Central memory CD8-positive, alpha-beta T cell (primary cell): ENCODE data around the gene COLEC11.

Source experiments
- ATAC-seq: fragments of 150-1000 bp; cut with Tn5 transposase; replicated peaks from 2 replicates; pipeline ENCODE4 v1.10.0; 2022; ENCODE audit warnings: mild to moderate bottlenecking, moderate FRiP score, moderate number of reproducible peaks; ENCODE audit not compliant: poor library complexity, severe bottlenecking; ENCODE audit errors: extremely low read depth
- DNase-seq, 2 donors: peaks; one replicate each; pipeline ENCODE4 v3.0.0; 2021; ENCODE audit warnings: low spot score in 2 of 2
- H3K27ac Mint-ChIP-seq: one replicate; pipeline ENCODE4 v1.8.0; 2022; ENCODE audit warnings: low read depth, mild to moderate bottlenecking, moderate library complexity, mixed read lengths
- H3K27me3 Mint-ChIP-seq: one replicate; pipeline ENCODE4 v1.8.0; 2022; ENCODE audit warnings: mixed read lengths
- H3K36me3 Mint-ChIP-seq: one replicate; pipeline ENCODE4 v1.8.0; 2022; ENCODE audit warnings: mild to moderate bottlenecking, moderate library complexity, mixed read lengths; ENCODE audit not compliant: insufficient read depth
- H3K4me1 Mint-ChIP-seq: one replicate; pipeline ENCODE4 v1.8.0; 2022; ENCODE audit warnings: mixed read lengths
- H3K4me3 Mint-ChIP-seq: one replicate; pipeline ENCODE4 v1.8.0; 2022; ENCODE audit warnings: mild to moderate bottlenecking, moderate library complexity, mixed read lengths
- H3K9me3 Mint-ChIP-seq: one replicate; pipeline ENCODE4 v1.8.0; 2022; ENCODE audit warnings: mixed read lengths

COLEC11 gene

DNA sequence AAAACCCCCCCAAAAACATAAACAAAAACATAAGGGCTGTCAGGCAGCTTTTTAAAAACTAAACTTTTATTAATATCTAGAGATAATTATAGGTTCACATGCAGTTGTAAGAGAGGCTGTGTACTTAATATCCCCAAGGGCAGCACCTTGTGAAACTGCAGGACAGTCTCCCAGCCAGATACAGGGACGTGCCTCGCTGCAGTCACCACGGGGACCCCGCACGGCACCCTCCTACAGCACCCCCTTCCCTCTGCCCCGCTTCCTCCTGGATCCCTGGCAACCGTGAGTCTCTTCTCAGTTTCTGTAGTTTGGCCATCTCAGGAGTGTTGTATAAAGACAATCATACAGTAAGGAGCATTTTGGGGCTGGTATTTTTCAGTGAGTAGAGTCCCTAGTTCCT is 6.8 kb upstream of the COLEC11 start:
- DNase-seq (no peak), ATAC-seq (no peak)
- H3K27ac Mint-ChIP-seq, result no peak overlapping the region
- H3K36me3 Mint-ChIP-seq, result peaks cover 4% of the 10 kb centered on the region
- H3K27me3 Mint-ChIP-seq, result no peaks in the 10 kb centered on the region
- H3K4me3 Mint-ChIP-seq, result no peak overlapping the region
- no peaks in the 10 kb centered on the region for H3K4me1 Mint-ChIP-seq
- H3K9me3 Mint-ChIP-seq, result no peaks in the 10 kb centered on the region

DNA sequence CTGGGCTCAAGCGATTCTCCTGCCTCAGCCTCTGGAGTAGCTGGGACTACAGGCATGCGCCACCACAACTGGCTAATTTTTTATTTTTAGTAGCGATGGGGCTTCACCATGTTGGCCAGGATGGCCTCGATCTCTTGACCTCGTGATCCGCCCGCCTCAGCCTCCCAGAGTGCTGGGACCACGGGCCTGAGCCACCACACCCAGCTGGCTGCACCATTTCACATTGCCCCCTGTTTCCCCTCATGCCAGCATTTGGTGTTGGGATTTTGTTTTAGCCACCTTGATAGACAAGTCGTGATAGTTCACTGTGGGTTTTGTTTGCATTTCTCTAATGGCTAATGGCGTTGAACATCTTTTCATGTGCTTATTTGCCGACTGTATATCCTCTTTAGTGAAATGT is 5.8 kb upstream of the COLEC11 start:
- Mint-ChIP-seq H3K27ac (no peak overlapping the region), H3K9me3 (no peaks in the 10 kb centered on the region), H3K27me3 (no peaks in the 10 kb centered on the region), H3K4me3 (no peak overlapping the region), H3K4me1 (no peaks in the 10 kb centered on the region), H3K36me3 (peaks cover 2% of the 10 kb centered on the region)
- ATAC-seq (no peak), DNase-seq (no peak)

- DNase-seq (no peak), ATAC-seq (no peak)
- Mint-ChIP-seq H3K36me3 (no peaks in the 10 kb centered on the region), H3K4me3 (no peak overlapping the region), H3K27ac (no peak overlapping the region), H3K9me3 (no peaks in the 10 kb centered on the region), H3K27me3 (peaks cover 8% of the 10 kb centered on the region), H3K4me1 (peaks cover 5% of the 10 kb centered on the region)
Observed at GRCh38 chr2:3595404-3595803, 492 bp downstream of the COLEC11 start.

GRCh38 chr2:3595985-3596384 is 1.1 kb downstream of the COLEC11 start:
- Mint-ChIP-seq H3K36me3 (no peaks in the 10 kb centered on the region), H3K4me3 (no peak overlapping the region), H3K4me1 (peaks cover 5% of the 10 kb centered on the region), H3K27ac (no peak overlapping the region), H3K27me3 (peaks cover 8% of the 10 kb centered on the region), H3K9me3 (no peaks in the 10 kb centered on the region)
- DNase-seq (no peak), ATAC-seq (no peak)

DNA sequence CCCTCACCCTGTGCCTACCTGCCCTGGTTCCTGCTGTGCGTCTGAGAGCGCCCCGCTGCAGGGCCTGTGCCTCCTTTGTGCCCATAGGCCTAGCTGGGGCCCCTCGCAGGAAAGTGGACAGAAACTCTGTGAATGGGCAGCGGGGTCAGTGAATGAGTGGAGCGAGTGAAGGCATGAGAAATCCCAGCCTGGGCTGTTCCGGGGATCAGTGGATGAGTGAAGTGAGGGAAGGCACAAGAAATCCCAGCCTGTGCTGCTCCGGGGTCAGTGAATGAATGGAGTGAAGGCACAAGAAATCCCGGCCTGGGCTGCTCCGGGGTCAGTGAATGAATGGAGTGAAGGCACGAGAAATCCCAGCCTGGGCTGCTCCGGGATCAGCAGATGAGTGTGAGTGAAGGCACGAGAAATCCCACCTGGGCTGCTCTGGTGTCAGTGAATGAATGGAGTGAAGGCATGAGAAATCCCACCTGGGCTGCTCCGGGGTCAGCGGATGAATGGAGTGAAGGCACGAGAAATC is 2.0 kb downstream of the COLEC11 start:
- Mint-ChIP-seq H3K36me3 (no peaks in the 10 kb centered on the region), H3K9me3 (no peaks in the 10 kb centered on the region), H3K4me1 (peaks cover 5% of the 10 kb centered on the region), H3K27ac (no peak overlapping the region), H3K4me3 (no peak overlapping the region), H3K27me3 (peaks cover 8% of the 10 kb centered on the region)
- no peak for DNase-seq
- no peak for ATAC-seq

DNA sequence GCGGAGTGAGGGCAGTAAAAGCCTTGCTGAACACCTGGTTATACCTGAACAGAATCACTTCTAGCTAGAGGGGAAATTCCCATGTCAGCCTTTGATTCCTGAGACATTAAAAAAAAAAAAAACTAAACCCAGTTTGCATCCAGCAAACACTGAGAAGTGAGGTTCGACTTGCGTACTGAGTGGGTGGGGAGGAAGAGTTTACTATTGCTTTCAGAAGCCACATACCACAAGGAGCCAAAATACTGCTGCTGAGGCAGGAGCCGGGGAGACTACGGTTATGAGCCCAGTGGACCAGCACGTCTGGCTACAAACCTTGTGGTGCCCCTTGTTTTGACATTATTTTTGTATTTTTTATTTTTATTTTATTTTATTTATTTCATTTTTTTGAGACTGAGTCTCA is 2.7 kb downstream of the COLEC11 start:
- Mint-ChIP-seq H3K27ac (no peak overlapping the region), H3K4me3 (no peak overlapping the region), H3K4me1 (peaks cover 5% of the 10 kb centered on the region), H3K9me3 (no peaks in the 10 kb centered on the region), H3K36me3 (no peaks in the 10 kb centered on the region), H3K27me3 (peaks cover 8% of the 10 kb centered on the region)
- ATAC-seq (no peak), DNase-seq (no peak)

DNA sequence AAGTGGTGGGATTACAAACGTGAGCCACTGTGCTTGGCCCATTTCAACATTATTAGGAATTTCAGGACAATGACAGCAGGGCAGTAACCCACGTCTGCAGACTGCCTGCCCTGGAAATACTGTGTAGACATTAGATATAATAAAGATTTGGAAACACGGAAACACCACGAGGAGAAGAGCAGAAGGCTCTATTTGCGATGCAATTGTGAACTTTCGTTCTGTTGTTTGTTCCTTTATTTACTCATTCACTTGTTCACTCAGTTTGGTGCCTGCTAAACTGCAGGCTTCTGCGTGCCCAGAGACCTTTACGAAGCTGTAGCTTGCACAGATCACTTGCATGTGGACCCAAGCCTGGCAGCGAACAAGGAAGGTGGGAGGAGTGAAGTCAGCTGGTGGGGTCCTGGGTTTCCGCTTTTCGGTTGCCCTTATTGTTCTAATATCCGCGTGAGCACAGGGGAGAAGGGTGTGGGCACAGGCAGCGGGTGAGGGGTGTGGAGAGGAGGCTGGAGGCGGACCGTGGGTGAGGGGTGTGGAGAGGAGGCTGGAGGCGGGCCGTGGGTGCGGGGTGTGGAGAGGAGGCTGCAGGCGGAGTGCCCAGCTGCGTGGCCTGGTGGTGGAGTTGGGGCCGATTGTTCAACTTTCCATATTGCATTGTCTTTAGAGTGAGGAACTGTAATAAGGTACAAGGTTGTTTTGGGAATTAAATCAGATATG is 3.4 kb downstream of the COLEC11 start:
- H3K27me3 Mint-ChIP-seq, result peaks cover 8% of the 10 kb centered on the region
- no peak for ATAC-seq
- no peak overlapping the region for H3K27ac Mint-ChIP-seq
- H3K9me3 Mint-ChIP-seq, result no peaks in the 10 kb centered on the region
- H3K36me3 Mint-ChIP-seq, result no peaks in the 10 kb centered on the region
- H3K4me1 Mint-ChIP-seq, result peaks cover 5% of the 10 kb centered on the region
- DNase-seq, result no peak
- no peak overlapping the region for H3K4me3 Mint-ChIP-seq

GRCh38 chr2:3598912-3599854 is 4.3 kb downstream of the COLEC11 start:
- Mint-ChIP-seq H3K4me1 (peaks cover 5% of the 10 kb centered on the region), H3K36me3 (no peaks in the 10 kb centered on the region), H3K27ac (no peak overlapping the region)

DNA sequence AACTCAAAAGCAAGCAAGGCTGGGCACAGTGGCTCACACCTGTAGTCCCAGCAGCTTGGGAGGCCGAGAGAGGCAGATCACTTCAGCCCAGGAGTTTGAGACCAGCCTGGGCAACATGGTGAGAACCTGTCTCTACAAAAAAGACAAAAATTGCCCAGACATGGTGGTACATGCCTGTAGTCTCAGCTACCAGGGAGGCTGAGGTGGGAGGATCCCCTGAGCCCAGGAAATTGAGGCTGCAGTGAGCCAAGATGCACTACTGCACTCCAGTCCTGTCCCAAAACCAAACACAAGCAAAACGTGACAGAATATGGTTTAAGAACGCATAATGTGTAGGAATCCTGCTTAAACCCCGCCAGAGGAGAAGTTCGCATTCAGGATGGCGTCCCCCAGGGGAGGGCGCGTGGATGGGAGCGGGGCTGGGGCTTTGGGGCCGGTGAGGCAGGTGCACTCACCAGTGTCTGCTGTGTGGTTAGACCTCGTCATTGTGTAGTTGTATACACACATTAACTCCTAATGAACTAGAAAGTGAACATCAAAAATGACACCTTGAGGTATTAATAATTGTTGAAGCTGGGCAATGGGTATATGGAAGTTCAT is 5.4 kb downstream of the COLEC11 start:
- Mint-ChIP-seq H3K27me3 (peaks cover 8% of the 10 kb centered on the region), H3K4me1 (peaks cover 11% of the 10 kb centered on the region), H3K36me3 (no peaks in the 10 kb centered on the region), H3K27ac (no peak overlapping the region), H3K9me3 (no peaks in the 10 kb centered on the region), H3K4me3 (no peak overlapping the region)
- ATAC-seq (no peak), DNase-seq (no peak)

More at GRCh38 chr2:3598912-3599854, 4.3 kb downstream of the COLEC11 start:
- H3K27me3 Mint-ChIP-seq, result peaks cover 8% of the 10 kb centered on the region
- H3K9me3 Mint-ChIP-seq, result no peaks in the 10 kb centered on the region
- ATAC-seq (no peak), DNase-seq (no peak)
- H3K4me3 Mint-ChIP-seq, result no peak overlapping the region

GRCh38 chr2:3601561-3602271 is 6.8 kb downstream of the COLEC11 start:
- no peak for DNase-seq
- no peak for ATAC-seq
- Mint-ChIP-seq H3K4me3 (no peak overlapping the region), H3K4me1 (peaks cover 11% of the 10 kb centered on the region), H3K9me3 (no peaks in the 10 kb centered on the region), H3K36me3 (peaks cover 1% of the 10 kb centered on the region), H3K27me3 (peaks cover 8% of the 10 kb centered on the region), H3K27ac (no peak overlapping the region)

DNA sequence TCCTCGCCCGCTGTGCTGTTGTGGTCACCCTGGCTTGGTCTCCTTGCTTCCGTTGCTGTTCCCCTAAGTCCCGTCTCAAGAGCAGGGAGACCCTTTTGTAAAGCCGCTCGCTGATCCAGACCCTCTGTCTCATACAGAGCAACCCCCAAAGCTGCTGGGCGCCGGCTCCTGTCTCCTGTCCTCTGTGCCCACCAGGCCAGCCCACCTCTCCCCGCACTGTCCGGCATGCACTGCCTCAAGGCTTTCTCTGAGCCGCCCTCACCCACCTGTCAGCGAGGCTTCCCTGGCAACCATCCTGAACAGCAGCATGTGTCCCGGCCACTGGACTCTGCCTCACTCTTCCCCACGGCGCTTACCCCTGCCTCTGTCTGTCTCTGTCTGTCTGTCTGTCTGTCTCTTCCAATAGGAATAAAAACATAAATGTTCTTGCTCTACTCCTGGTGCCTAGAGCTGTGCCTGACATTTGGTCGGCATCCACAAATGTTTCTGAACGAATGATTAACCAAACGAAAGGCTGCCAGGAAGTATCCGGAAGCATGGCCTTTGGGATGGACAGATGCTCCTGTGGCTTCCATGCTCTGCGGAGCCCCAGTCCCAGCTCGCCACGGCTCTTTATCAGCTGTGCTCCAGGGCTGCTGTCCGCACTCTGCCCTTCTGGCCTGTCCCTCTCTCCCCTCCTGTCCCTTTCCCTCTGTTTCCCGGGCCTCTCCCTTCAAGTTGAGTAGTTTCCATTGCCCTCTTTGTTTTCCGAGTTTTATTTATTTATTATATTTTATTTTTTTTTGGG is 7.8 kb downstream of the COLEC11 start:
- Mint-ChIP-seq H3K36me3 (peaks cover 1% of the 10 kb centered on the region), H3K27me3 (peaks cover 8% of the 10 kb centered on the region), H3K9me3 (no peaks in the 10 kb centered on the region), H3K4me1 (peaks cover 11% of the 10 kb centered on the region), H3K4me3 (no peak overlapping the region), H3K27ac (no peak overlapping the region)
- DNase-seq (no peak), ATAC-seq (no peak)
